ENCODE measurements around the gene SDE2.

DNA sequence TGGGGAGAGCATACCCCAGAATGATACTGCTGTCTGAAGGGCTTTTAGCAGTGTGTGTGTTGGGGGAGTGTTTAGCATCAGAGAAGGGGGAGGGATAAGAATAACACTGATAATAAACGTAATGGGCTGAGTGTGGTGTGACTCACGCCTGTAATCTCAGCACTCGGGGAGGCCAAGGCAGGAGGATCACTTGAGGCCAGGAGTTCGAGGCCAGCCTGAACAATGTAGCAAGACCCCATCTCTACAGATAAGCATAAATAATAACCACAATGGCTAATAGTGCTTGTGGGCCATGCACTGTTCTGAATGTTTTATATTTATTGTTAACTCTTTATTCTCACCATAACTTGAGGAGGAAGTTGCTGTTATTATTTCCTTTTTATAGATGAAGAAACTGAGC, 55.6 kb downstream of the SDE2 start:
- TF ChIP-seq, protein P1, sequence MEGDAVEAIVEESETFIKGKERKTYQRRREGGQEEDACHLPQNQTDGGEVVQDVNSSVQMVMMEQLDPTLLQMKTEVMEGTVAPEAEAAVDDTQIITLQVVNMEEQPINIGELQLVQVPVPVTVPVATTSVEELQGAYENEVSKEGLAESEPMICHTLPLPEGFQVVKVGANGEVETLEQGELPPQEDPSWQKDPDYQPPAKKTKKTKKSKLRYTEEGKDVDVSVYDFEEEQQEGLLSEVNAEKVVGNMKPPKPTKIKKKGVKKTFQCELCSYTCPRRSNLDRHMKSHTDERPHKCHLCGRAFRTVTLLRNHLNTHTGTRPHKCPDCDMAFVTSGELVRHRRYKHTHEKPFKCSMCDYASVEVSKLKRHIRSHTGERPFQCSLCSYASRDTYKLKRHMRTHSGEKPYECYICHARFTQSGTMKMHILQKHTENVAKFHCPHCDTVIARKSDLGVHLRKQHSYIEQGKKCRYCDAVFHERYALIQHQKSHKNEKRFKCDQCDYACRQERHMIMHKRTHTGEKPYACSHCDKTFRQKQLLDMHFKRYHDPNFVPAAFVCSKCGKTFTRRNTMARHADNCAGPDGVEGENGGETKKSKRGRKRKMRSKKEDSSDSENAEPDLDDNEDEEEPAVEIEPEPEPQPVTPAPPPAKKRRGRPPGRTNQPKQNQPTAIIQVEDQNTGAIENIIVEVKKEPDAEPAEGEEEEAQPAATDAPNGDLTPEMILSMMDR (IDR thresholded peaks at IDR 0.05) = no peak
- no peak for TF ChIP-seq POLR2A (IDR thresholded peaks at IDR 0.05)

All from ovary (tissue), 3 donors.